Spinal cord (tissue), 10 donors: Measurements from ENCODE around the gene FBXO46. TPM values are rescaled to one million over a fixed set of nuclear protein-coding genes. Genes with fewer than 3 reads are reported as not detected.
"Not testable (repeated sequence)": the region's sequence is repeated elsewhere in the genome, so short reads cannot be mapped to it uniquely, and the experiment has no call there.

Experiments used
- DNase-seq, 6 donors: peaks; one replicate each; pipeline versions ENCODE4 v3.0.0 to v3.0.0-alpha.2; 2013 to 2015; ENCODE audit warnings: low spot score in 6 of 6, low read depth in 4 of 6
- H3K27ac ChIP-seq: one replicate; pipeline ENCODE4 v1.5.1; 2013; ENCODE audit warnings: low read depth, low read length, control low read depth
- H3K27me3 ChIP-seq: one replicate; pipeline ENCODE4 v1.6.1; 2013; ENCODE audit warnings: low read length; ENCODE audit not compliant: control insufficient read depth, insufficient read depth
- H3K36me3 ChIP-seq: one replicate; pipeline ENCODE4 v1.6.1; 2013; ENCODE audit warnings: low read length; ENCODE audit not compliant: control insufficient read depth, insufficient read depth
- H3K4me1 ChIP-seq: one replicate; pipeline ENCODE4 v1.6.1; 2013; ENCODE audit warnings: low read length; ENCODE audit not compliant: control insufficient read depth, insufficient read depth
- H3K4me3 ChIP-seq: one replicate; pipeline ENCODE4 v1.5.1; 2013; ENCODE audit warnings: low read depth, low read length, control low read depth
- H3K9me3 ChIP-seq: one replicate; pipeline ENCODE4 v1.6.1; 2013; ENCODE audit warnings: low read length; ENCODE audit not compliant: control insufficient read depth, insufficient read depth
- WGBS: methylation state at CpG from one replicate; pipeline ENCODE4 v1.1.5; 2013; ENCODE audit warnings: missing lambda C conversion rate; ENCODE audit not compliant: insufficient coverage; 5-methylcytosine and 5-hydroxymethylcytosine counted together
- polyA plus RNA-seq, 2 donors: library from polyadenylated mRNA; unstranded; fragments of 120-200 nt; gene quantifications; one replicate each; pipeline ENCODE4 v1.2.1, GENCODE V29; 2013; ENCODE audit not compliant: insufficient read length in 2 of 2
- total RNA-seq, 2 donors: library from RNA; depleted of rRNA in 1 of 2; stranded (reverse); fragments of 120-200 nt in 1 of 2; fragments of >200 nt in 1 of 2; gene quantifications; one replicate each; pipeline versions ENCODE4 v1.2.3 to v1.2.4, GENCODE V29; 2013 to 2014
- donor health status: healthy.

The FBXO46 gene
- total and polyA plus RNA-seq, 4 donors = 3.5 to 13.6 (median 11.2) TPM

- Histone ChIP-seq H3K4me3 (no peak overlapping the region), H3K9me3 (no peaks in the 10 kb centered on the region), H3K4me1 (no peaks in the 10 kb centered on the region), H3K27ac (no peak overlapping the region), H3K36me3 (no peaks in the 10 kb centered on the region), H3K27me3 (no peaks in the 10 kb centered on the region)
- no peak for DNase-seq
- 83% methylated on average over 9 of the region's 9 CpGs for WGBS
Observed at GRCh38 chr19:45757695-45758094, 27.0 kb upstream of the FBXO46 start.

- Histone ChIP-seq H3K36me3 (no peaks in the 10 kb centered on the region), H3K4me1 (no peaks in the 10 kb centered on the region), H3K27ac (no peak overlapping the region), H3K4me3 (no peak overlapping the region), H3K9me3 (no peaks in the 10 kb centered on the region), H3K27me3 (no peaks in the 10 kb centered on the region)
- WGBS = 95% methylated on average over 8 of the region's 8 CpGs
- no peak for DNase-seq
Observed at GRCh38 chr19:45754323-45754722, 23.6 kb upstream of the FBXO46 start.

- DNase-seq = no peak
Observed at GRCh38 chr19:45753548-45753947, 22.9 kb upstream of the FBXO46 start.

GRCh38 chr19:45752639-45753038 lies 21.9 kb upstream of the FBXO46 start:
- Histone ChIP-seq H3K27me3 (no peaks in the 10 kb centered on the region), H3K27ac (no peak overlapping the region), H3K4me3 (no peak overlapping the region), H3K9me3 (no peaks in the 10 kb centered on the region), H3K36me3 (no peaks in the 10 kb centered on the region), H3K4me1 (no peaks in the 10 kb centered on the region)
- 97% methylated on average over 10 of the region's 12 CpGs for WGBS
- DNase-seq = no peak

More at GRCh38 chr19:45753548-45753947, 22.9 kb upstream of the FBXO46 start:
- Histone ChIP-seq H3K4me3 (no peak overlapping the region), H3K27ac (no peak overlapping the region), H3K36me3 (no peaks in the 10 kb centered on the region), H3K9me3 (no peaks in the 10 kb centered on the region), H3K4me1 (no peaks in the 10 kb centered on the region), H3K27me3 (no peaks in the 10 kb centered on the region)
- 66% methylated on average over 5 of the region's 6 CpGs for WGBS

- not testable (repeated sequence) for H3K27ac ChIP-seq, H3K27me3 ChIP-seq, H3K9me3 ChIP-seq, DNase-seq, H3K36me3 ChIP-seq, H3K4me1 ChIP-seq, H3K4me3 ChIP-seq
- WGBS = 100% methylated on average over 1 of the region's 10 CpGs
Observed at GRCh38 chr19:45751483-45751882, 20.8 kb upstream of the FBXO46 start.

GRCh38 chr19:45747513-45747912 lies 16.8 kb upstream of the FBXO46 start:
- Histone ChIP-seq H3K27ac (no peak overlapping the region), H3K9me3 (no peaks in the 10 kb centered on the region), H3K4me1 (no peaks in the 10 kb centered on the region), H3K36me3 (no peaks in the 10 kb centered on the region), H3K4me3 (no peak overlapping the region), H3K27me3 (no peaks in the 10 kb centered on the region)
- 86% methylated on average over 1 of the region's 5 CpGs for WGBS
- DNase-seq = no peak

- Histone ChIP-seq H3K36me3 (no peaks in the 10 kb centered on the region), H3K4me1 (no peaks in the 10 kb centered on the region), H3K4me3 (no peak overlapping the region), H3K27ac (no peak overlapping the region), H3K27me3 (no peaks in the 10 kb centered on the region), H3K9me3 (no peaks in the 10 kb centered on the region)
- 78% methylated on average over 5 of the region's 5 CpGs for WGBS
- no peak for DNase-seq
Observed at GRCh38 chr19:45746866-45747265, 16.2 kb upstream of the FBXO46 start.

GRCh38 chr19:45745606-45746005 lies 14.9 kb upstream of the FBXO46 start:
- no peaks in the 10 kb centered on the region for H3K36me3 ChIP-seq
- DNase-seq = no peak
- H3K27ac ChIP-seq = no peak overlapping the region
- H3K9me3 ChIP-seq = no peaks in the 10 kb centered on the region
- WGBS = 91% methylated on average over 6 of the region's 6 CpGs
- H3K4me1 ChIP-seq = no peaks in the 10 kb centered on the region
- H3K27me3 ChIP-seq = no peaks in the 10 kb centered on the region
- H3K4me3 ChIP-seq = no peak overlapping the region

GRCh38 chr19:45742969-45743368 lies 12.3 kb upstream of the FBXO46 start:
- H3K36me3 ChIP-seq = no peaks in the 10 kb centered on the region
- no peak overlapping the region for H3K27ac ChIP-seq
- DNase-seq = no peak
- H3K27me3 ChIP-seq = no peaks in the 10 kb centered on the region
- H3K4me1 ChIP-seq = no peaks in the 10 kb centered on the region
- no peaks in the 10 kb centered on the region for H3K9me3 ChIP-seq
- WGBS = 60% methylated on average over 2 of the region's 4 CpGs
- H3K4me3 ChIP-seq = no peak overlapping the region

- Histone ChIP-seq H3K9me3 (no peaks in the 10 kb centered on the region), H3K36me3 (no peaks in the 10 kb centered on the region), H3K4me1 (no peaks in the 10 kb centered on the region), H3K27me3 (no peaks in the 10 kb centered on the region), H3K4me3 (no peak overlapping the region), H3K27ac (no peak overlapping the region)
- WGBS = 100% methylated on average over 6 of the region's 10 CpGs
- DNase-seq = no peak
Observed at GRCh38 chr19:45739498-45740439, 9.1 kb upstream of the FBXO46 start.
